D721Med (cell line): ENCODE results near the gene CGN.

Experiments used
- DNase-seq: peaks from one replicate; pipeline ENCODE4 v3.0.0; 2011; ENCODE audit warnings: low spot score; ENCODE audit not compliant: insufficient read length
- FAIRE-seq: peaks from 2 replicates; lab custom pipeline; 2011; peaks lifted over from hg19 to GRCh38; lab: Jason Lieb, UNC
- CTCF ChIP-seq: IDR thresholded peaks from 2 replicates; pipeline ENCODE4 v1.5.1; 2012; ENCODE audit warnings: mild to moderate bottlenecking, control low read depth; ENCODE audit not compliant: insufficient read depth; ENCODE audit errors: missing control alignments

The CGN gene

DNA sequence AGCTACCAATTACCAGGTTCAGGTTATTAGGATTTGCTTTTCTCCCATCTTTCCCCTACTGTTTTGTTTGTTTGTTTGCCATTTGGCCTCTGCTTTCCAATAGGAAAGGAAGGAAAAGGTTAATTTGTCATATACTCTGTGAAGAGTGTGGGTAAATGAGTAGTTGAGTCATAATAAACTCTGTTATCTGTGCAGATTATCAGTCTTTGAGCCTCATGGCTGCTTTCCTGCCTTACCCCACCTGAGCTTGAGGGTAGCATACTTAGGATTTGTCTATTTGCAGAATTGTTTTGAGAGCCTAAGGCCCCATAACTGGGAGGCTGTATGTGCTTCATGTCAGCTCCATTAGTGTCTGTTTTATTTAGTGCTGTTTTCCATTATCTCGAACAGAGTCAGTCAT is 67.8 kb downstream of the CGN start:
- TF ChIP-seq CTCF = no peak
- DNase-seq = no peak
- FAIRE-seq = no peak

GRCh38 chr1:151579436-151580225 is 68.4 kb downstream of the CGN start:
- FAIRE-seq (no peak), DNase-seq (no peak)
- no peak for TF ChIP-seq CTCF

DNA sequence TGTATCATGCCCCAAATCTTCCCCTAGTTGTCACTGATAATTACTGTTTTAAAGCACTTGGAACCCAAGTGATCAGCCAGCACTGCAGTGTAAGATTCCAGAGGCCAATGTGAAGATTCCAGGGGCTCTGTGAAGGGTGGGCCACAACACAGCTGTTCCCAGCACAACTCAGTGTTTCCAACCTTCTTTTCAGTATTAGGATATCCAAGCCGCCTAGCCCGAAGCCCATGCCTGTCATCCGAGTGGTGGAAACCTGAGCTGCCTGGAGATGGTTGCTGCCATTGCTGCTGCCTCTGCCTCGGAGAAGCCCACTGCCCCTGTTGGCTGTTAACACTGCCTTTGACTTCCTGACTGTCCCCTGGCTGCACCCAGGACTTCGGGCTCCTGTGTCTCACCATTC is 70.3 kb downstream of the CGN start:
- no peak for FAIRE-seq

DNA sequence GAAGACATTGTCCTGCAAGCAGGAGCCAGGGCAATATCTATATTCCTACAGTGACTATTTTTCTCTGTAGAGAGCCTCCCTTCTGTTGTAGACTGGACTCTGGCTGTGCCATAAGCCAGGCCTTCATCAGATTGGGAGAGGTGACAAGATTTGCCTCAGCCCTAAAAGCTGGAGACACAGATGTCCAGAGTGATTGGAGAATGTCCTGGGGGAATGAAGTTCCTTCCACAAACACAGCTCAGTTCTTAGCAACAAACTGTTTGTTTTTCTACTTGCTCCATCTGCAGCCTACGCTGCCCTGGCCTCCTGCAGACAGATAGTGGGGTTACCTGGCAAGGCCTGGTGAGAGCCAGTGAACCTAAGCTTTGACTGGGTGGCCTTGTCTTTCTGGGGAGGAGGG is 70.7 kb downstream of the CGN start:
- DNase-seq (no peak), FAIRE-seq (no peak)
- TF ChIP-seq CTCF = no peak

More for the DNA sequence above, 70.3 kb downstream of the CGN start:
- no peak for DNase-seq
- no peak for TF ChIP-seq CTCF

DNA sequence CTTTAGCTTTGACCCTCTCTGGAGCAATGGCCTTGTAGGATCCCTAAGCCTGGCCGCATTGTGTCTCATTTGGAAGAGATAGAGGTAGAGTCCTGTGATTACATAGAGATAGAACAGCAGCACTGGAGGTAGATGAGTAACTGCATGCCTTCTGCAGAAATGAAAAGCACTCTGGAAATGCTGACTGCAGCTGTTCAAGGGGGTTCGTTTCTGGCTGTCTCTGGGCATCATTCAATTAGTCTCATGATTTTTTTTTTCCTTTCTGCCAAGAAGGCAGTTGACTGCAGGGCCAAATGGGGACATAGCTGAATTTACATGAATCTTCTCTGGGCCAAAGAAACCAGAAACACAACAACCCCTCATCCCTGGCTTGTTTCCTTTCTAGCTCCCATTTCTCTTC is 72.6 kb downstream of the CGN start:
- TF ChIP-seq CTCF = no peak
- FAIRE-seq = no peak
- DNase-seq = no peak

DNA sequence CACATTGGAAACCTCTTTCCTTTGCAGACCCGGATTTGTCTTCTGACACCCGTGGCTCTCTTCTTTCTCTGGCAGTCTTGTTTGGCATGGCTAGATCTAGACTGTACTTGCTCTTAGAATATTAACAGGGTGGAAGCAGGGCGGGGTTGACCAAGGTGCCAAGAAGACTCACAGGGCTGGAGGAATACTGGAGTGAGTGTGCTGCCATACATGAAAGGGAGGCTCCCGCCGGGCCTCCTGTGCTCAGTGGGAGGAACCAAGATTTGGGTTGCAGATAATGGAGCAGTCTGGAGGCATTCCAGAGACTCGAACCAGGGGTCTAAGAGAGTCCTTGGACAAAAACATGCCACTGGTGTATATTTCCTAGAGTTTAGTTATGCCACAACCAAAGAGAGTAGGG is 73.1 kb downstream of the CGN start:
- DNase-seq (no peak), FAIRE-seq (no peak)
- no peak for TF ChIP-seq CTCF

DNA sequence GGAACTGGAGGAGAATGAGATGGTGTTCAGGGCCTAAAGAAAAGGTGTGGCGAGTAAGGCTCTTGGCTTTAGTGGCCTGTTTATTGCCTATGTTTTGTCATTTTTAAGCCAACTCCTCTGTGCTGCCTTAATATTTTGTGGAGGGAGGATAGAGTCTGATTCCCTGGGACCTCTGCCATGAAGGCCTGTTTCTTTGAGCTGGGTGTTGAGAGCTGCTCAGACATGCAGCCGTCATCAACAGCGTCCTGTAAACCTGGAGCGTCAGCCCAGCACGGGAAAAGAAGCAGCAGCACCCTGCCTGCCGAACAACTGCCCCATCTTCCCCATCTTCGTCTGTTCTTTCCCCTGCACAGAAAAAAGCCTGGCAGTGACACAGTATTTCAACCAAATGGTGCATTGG is 73.6 kb downstream of the CGN start:
- DNase-seq (no peak), FAIRE-seq (no peak)

More for the DNA sequence above, 73.6 kb downstream of the CGN start:
- TF ChIP-seq CTCF = no peak
